SK-N-SH treated with all-trans-retinoic acid at 6 μM for 48 hours (cell line): Measurements from ENCODE around the gene THAP11.

Source experiments
- ARNTL ChIP-seq: fragments of 450-650 bp; formaldehyde crosslinking; IDR thresholded peaks from 2 replicates; pipeline ENCODE4 v1.5.0; 2020; ENCODE audit warnings: low read depth, mild to moderate bottlenecking, moderate library complexity, borderline replicate concordance
- CREB5 ChIP-seq: fragments of 250-450 bp; sonication (Bioruptor Pico); IDR thresholded peaks from 2 replicates; pipeline ENCODE4 v1.5.1; 2020; ENCODE audit warnings: low read depth, mild to moderate bottlenecking, moderate library complexity
- ESRRG ChIP-seq: fragments of 250-450 bp; sonication (Bioruptor Pico); IDR thresholded peaks from 2 replicates; pipeline ENCODE4 v1.6.1; 2021; ENCODE audit warnings: mild to moderate bottlenecking
- GLIS3 ChIP-seq: fragments of 250-450 bp; sonication (Bioruptor Pico); IDR thresholded peaks from 2 replicates; pipeline ENCODE4 v1.5.0; 2020; ENCODE audit warnings: mild to moderate bottlenecking, moderate library complexity
- OSR1 ChIP-seq: fragments of 250-450 bp; sonication (Bioruptor Pico); IDR thresholded peaks from 2 replicates; pipeline ENCODE4 v1.8.0; 2022; ENCODE audit warnings: moderate library complexity, mild to moderate bottlenecking, inconsistent platforms
- PATZ1 ChIP-seq: fragments of 250-450 bp; sonication (Bioruptor Pico); IDR thresholded peaks from 2 replicates; pipeline ENCODE4 v1.8.0; 2020; ENCODE audit warnings: mild to moderate bottlenecking, moderate library complexity, borderline replicate concordance
- PPARA ChIP-seq: fragments of 250-450 bp; sonication (Bioruptor Pico); IDR thresholded peaks from 2 replicates; pipeline ENCODE4 v1.5.0; 2020; ENCODE audit warnings: mild to moderate bottlenecking, borderline replicate concordance
- RARB ChIP-seq: fragments of 250-450 bp; sonication (Bioruptor Pico); IDR thresholded peaks from 2 replicates; pipeline ENCODE4 v1.8.0; 2021; ENCODE audit warnings: mild to moderate bottlenecking, moderate library complexity
- SNAI2 ChIP-seq: fragments of 250-450 bp; sonication (Bioruptor Pico); IDR thresholded peaks from 2 replicates; pipeline ENCODE4 v1.5.0; 2020; ENCODE audit warnings: mild to moderate bottlenecking, moderate library complexity
- TCF4 ChIP-seq: fragments of 250-450 bp; sonication (Bioruptor Pico); IDR thresholded peaks from 2 replicates; pipeline ENCODE4 v1.8.0; 2021; ENCODE audit warnings: mild to moderate bottlenecking, moderate library complexity, borderline replicate concordance
- TSHZ2 ChIP-seq: fragments of 250-450 bp; sonication (Bioruptor Pico); IDR thresholded peaks from 2 replicates; pipeline ENCODE4 v1.5.0; 2020; ENCODE audit warnings: mild to moderate bottlenecking, moderate library complexity
- ZC3H10 ChIP-seq: fragments of 250-450 bp; sonication (Bioruptor Pico); IDR thresholded peaks from 2 replicates; pipeline ENCODE4 v1.5.1; 2021; ENCODE audit warnings: mild to moderate bottlenecking, moderate library complexity
- ZNF565 ChIP-seq: fragments of 450-650 bp; formaldehyde crosslinking; conservative IDR thresholded peaks from 2 replicates; pipeline ENCODE4 v1.5.0; 2020; ENCODE audit warnings: low read depth, mild to moderate bottlenecking, moderate library complexity
- ZNF70 ChIP-seq: fragments of 450-650 bp; formaldehyde crosslinking; IDR thresholded peaks from 2 replicates; pipeline ENCODE4 v1.5.0; 2020; ENCODE audit warnings: mild to moderate bottlenecking, moderate library complexity

- TF ChIP-seq PATZ1 (CRISPR knock-in tag) (no peak), TSHZ2 (no peak), GLIS3 (CRISPR knock-in tag) (no peak), PPARA (CRISPR knock-in tag) (no peak), ESRRG (no peak), CREB5 (CRISPR knock-in tag) (no peak), ZNF70 (CRISPR knock-in tag) (no peak), SNAI2 (CRISPR knock-in tag) (no peak), OSR1 (CRISPR knock-in tag) (no peak), ZC3H10 (CRISPR knock-in tag) (no peak), TCF4 (CRISPR knock-in tag) (no peak), RARB (CRISPR knock-in tag) (no peak), ARNTL (CRISPR knock-in tag) (no peak), ZNF565 (CRISPR knock-in tag) (no peak)
Observed at GRCh38 chr16:67820608-67821259, 21.4 kb upstream of the THAP11 start.
